H7 (cell line): ENCODE data around the gene SPDYE18. TPM values are rescaled to one million over a fixed set of nuclear protein-coding genes. Genes with fewer than 3 reads are reported as not detected.

Experiments used
- total RNA-seq: library from RNA; depleted of rRNA; stranded (reverse); fragments of >200 nt; shearing (Covaris generic); gene quantifications from 2 replicates; pipeline ENCODE4 v1.2.3, GENCODE V29; 2014; rRNA removed

Gene SPDYE18
- total RNA-seq, 1 experiment from 2014 or later, result not detected

Other genes with a start within 250 kb of the SPDYE18 start
- gene SPDYE17, start 30.2 kb downstream of the SPDYE18 start, total RNA-seq, result not detected in 2 replicates
- gene CCDC146, start 60.1 kb upstream of the SPDYE18 start, total RNA-seq, result 2.3 and 3.5 TPM in 2 replicates
- gene FGL2, start 137.3 kb upstream of the SPDYE18 start, total RNA-seq, result not detected in 2 replicates